ENCODE measurements around the gene MSI1. TPM values are rescaled to one million over a fixed set of nuclear protein-coding genes. Genes with fewer than 3 reads are reported as not detected.

The MSI1 gene
- total and polyA plus RNA-seq, 2 experiments from 2014 or later = 12.8 to 16.9 TPM

DNA sequence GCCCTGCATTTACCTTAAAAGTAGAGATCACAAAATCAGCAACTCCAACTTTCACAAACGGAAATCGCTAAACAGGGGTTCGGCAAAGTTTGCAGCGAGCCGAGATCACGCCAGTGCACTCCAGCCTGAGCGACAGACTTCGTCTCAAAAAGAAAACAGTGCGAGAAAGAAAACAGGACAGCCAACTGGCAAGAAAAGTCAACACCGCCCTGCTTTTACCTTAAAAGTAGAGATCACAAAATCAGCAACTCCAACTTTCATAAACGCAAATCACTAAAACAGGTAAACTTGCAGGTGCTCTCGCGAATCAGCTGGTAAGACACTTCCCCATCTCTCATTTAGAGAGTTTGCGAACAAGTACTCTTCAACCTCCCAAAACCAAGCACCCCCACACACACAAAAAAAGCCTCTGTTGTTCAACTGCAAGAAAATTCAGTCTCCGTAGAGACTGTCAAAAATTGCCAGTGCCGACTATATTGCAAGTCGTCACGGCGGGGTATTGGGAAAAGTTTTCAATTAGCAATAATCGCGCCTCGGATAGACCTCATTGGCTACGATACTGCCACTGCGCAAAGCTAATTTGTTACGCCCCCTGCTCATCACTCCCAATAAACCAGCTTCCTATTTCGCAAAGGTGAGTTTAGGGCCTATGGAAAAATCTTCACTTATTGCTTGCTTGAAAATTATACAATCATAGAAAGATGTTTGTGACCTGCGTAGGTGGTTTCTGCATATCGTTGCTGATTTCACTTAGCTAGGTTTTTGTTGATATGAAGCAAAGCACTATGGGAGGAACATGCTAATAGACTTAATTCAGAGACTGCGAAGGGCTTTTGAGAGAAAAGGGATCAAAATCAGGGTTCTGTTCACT lies 76.1 kb downstream of the MSI1 start, which contains the start of gene RNU4-1:
Gene RNU4-1, minus strand, starts transcription at position 577 of the 871 bp plus-strand sequence.
- Histone ChIP-seq H3K27ac (ENCODE audit: low read depth) (peak within 1 kb of the TSS; percentile 99), H3K4me2 (peak within 1 kb of the TSS; percentile 75), H3K27me3 (ENCODE audit: insufficient read depth) (no peaks in the 10 kb centered on the region), H4K20me1 (replicated peaks; ENCODE audit: insufficient read depth) (no peaks in the 10 kb centered on the region), H3K79me2 (replicated peaks; ENCODE audit: insufficient read depth) (no peaks in the 10 kb centered on the region), H3K36me3 (ENCODE audit: insufficient read depth) (no peaks in the 10 kb centered on the region), H3K9me2 (ENCODE audit: insufficient read depth) (no peaks in the 10 kb centered on the region), H2AFZ (no peak within 1 kb of the TSS), H3F3A (replicated peaks; ENCODE audit: low read depth) (peaks cover 12% of the 10 kb centered on the region), H3K4me1 (ENCODE audit: insufficient read depth) (peaks cover 4% of the 10 kb centered on the region; the same call in 1 of the 2 replicates), H3K4me3 (peak within 1 kb of the TSS; percentile 54)
- Mint-ChIP-seq H3K27ac (no peak within 1 kb of the TSS), H3K9me3 (no peaks in the 10 kb centered on the region), H3K27me3 (ENCODE audit: insufficient read depth, low read depth, poor library complexity) (peaks cover 3% of the 10 kb centered on the region), H3K36me3 (ENCODE audit: low read depth) (no peaks in the 10 kb centered on the region), H3K4me1 (peaks cover 5% of the 10 kb centered on the region), H3K4me3 (no peak within 1 kb of the TSS)
- ATAC-seq (peak; percentile 54), DNase-seq (ENCODE audit: low spot score) (peak; percentile 95)
- TF ChIP-seq ZNF331 (CRISPR knock-in tag; IDR thresholded peaks at IDR 0.05; ENCODE audit: low read depth) (0 out of 2 replicates have a peak, but pooled peaks have one; percentile 4), EZH2phosphoT487 (IDR thresholded peaks at IDR 0.05; ENCODE audit: unreplicated experiment) (no peak), POLR2AphosphoS5 (IDR thresholded peaks at IDR 0.05; ENCODE audit: low read depth) (peak; percentile 100), JUNB (IDR thresholded peaks at IDR 0.05; ENCODE audit: unreplicated experiment) (no peak), EZH2 (IDR thresholded peaks at IDR 0.05; ENCODE audit: low read depth, unreplicated experiment) (no peak), ZNF114 (CRISPR knock-in tag; IDR thresholded peaks at IDR 0.05) (no peak), STAT1 (IDR thresholded peaks at IDR 0.05; ENCODE audit: unreplicated experiment) (no peak), NANOG (IDR thresholded peaks at IDR 0.05; ENCODE audit: borderline replicate concordance) (0 out of 2 replicates have a peak, but pooled peaks have one; percentile 19), CREB1 (CRISPR knock-in tag; IDR thresholded peaks at IDR 0.05; ENCODE audit: low read depth) (peak; percentile 72)
- TF ChIP-seq, protein P1, sequence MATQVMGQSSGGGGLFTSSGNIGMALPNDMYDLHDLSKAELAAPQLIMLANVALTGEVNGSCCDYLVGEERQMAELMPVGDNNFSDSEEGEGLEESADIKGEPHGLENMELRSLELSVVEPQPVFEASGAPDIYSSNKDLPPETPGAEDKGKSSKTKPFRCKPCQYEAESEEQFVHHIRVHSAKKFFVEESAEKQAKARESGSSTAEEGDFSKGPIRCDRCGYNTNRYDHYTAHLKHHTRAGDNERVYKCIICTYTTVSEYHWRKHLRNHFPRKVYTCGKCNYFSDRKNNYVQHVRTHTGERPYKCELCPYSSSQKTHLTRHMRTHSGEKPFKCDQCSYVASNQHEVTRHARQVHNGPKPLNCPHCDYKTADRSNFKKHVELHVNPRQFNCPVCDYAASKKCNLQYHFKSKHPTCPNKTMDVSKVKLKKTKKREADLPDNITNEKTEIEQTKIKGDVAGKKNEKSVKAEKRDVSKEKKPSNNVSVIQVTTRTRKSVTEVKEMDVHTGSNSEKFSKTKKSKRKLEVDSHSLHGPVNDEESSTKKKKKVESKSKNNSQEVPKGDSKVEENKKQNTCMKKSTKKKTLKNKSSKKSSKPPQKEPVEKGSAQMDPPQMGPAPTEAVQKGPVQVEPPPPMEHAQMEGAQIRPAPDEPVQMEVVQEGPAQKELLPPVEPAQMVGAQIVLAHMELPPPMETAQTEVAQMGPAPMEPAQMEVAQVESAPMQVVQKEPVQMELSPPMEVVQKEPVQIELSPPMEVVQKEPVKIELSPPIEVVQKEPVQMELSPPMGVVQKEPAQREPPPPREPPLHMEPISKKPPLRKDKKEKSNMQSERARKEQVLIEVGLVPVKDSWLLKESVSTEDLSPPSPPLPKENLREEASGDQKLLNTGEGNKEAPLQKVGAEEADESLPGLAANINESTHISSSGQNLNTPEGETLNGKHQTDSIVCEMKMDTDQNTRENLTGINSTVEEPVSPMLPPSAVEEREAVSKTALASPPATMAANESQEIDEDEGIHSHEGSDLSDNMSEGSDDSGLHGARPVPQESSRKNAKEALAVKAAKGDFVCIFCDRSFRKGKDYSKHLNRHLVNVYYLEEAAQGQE (IDR thresholded peaks at IDR 0.05; ENCODE audit: unreplicated experiment) = no peak
- TF ChIP-seq, protein P2, sequence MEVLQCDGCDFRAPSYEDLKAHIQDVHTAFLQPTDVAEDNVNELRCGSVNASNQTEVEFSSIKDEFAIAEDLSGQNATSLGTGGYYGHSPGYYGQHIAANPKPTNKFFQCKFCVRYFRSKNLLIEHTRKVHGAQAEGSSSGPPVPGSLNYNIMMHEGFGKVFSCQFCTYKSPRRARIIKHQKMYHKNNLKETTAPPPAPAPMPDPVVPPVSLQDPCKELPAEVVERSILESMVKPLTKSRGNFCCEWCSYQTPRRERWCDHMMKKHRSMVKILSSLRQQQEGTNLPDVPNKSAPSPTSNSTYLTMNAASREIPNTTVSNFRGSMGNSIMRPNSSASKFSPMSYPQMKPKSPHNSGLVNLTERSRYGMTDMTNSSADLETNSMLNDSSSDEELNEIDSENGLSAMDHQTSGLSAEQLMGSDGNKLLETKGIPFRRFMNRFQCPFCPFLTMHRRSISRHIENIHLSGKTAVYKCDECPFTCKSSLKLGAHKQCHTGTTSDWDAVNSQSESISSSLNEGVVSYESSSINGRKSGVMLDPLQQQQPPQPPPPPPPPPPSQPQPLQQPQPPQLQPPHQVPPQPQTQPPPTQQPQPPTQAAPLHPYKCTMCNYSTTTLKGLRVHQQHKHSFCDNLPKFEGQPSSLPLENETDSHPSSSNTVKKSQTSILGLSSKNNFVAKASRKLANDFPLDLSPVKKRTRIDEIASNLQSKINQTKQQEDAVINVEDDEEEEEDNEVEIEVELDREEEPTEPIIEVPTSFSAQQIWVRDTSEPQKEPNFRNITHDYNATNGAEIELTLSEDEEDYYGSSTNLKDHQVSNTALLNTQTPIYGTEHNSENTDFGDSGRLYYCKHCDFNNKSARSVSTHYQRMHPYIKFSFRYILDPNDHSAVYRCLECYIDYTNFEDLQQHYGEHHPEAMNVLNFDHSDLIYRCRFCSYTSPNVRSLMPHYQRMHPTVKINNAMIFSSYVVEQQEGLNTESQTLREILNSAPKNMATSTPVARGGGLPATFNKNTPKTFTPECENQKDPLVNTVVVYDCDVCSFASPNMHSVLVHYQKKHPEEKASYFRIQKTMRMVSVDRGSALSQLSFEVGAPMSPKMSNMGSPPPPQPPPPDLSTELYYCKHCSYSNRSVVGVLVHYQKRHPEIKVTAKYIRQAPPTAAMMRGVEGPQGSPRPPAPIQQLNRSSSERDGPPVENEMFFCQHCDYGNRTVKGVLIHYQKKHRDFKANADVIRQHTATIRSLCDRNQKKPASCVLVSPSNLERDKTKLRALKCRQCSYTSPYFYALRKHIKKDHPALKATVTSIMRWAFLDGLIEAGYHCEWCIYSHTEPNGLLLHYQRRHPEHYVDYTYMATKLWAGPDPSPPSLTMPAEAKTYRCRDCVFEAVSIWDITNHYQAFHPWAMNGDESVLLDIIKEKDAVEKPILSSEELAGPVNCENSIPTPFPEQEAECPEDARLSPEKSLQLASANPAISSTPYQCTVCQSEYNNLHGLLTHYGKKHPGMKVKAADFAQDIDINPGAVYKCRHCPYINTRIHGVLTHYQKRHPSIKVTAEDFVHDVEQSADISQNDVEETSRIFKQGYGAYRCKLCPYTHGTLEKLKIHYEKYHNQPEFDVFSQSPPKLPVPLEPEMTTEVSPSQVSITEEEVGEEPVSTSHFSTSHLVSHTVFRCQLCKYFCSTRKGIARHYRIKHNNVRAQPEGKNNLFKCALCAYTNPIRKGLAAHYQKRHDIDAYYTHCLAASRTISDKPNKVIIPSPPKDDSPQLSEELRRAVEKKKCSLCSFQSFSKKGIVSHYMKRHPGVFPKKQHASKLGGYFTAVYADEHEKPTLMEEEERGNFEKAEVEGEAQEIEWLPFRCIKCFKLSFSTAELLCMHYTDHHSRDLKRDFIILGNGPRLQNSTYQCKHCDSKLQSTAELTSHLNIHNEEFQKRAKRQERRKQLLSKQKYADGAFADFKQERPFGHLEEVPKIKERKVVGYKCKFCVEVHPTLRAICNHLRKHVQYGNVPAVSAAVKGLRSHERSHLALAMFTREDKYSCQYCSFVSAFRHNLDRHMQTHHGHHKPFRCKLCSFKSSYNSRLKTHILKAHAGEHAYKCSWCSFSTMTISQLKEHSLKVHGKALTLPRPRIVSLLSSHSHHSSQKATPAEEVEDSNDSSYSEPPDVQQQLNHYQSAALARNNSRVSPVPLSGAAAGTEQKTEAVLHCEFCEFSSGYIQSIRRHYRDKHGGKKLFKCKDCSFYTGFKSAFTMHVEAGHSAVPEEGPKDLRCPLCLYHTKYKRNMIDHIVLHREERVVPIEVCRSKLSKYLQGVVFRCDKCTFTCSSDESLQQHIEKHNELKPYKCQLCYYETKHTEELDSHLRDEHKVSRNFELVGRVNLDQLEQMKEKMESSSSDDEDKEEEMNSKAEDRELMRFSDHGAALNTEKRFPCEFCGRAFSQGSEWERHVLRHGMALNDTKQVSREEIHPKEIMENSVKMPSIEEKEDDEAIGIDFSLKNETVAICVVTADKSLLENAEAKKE (CRISPR knock-in tag; IDR thresholded peaks at IDR 0.05) = no peak
- TF ChIP-seq, protein P3, sequence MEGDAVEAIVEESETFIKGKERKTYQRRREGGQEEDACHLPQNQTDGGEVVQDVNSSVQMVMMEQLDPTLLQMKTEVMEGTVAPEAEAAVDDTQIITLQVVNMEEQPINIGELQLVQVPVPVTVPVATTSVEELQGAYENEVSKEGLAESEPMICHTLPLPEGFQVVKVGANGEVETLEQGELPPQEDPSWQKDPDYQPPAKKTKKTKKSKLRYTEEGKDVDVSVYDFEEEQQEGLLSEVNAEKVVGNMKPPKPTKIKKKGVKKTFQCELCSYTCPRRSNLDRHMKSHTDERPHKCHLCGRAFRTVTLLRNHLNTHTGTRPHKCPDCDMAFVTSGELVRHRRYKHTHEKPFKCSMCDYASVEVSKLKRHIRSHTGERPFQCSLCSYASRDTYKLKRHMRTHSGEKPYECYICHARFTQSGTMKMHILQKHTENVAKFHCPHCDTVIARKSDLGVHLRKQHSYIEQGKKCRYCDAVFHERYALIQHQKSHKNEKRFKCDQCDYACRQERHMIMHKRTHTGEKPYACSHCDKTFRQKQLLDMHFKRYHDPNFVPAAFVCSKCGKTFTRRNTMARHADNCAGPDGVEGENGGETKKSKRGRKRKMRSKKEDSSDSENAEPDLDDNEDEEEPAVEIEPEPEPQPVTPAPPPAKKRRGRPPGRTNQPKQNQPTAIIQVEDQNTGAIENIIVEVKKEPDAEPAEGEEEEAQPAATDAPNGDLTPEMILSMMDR (conservative IDR thresholded peaks at IDR 0.05; ENCODE audit: low read depth in 2 of 2) = no peak
- TF ChIP-seq, protein P4, sequence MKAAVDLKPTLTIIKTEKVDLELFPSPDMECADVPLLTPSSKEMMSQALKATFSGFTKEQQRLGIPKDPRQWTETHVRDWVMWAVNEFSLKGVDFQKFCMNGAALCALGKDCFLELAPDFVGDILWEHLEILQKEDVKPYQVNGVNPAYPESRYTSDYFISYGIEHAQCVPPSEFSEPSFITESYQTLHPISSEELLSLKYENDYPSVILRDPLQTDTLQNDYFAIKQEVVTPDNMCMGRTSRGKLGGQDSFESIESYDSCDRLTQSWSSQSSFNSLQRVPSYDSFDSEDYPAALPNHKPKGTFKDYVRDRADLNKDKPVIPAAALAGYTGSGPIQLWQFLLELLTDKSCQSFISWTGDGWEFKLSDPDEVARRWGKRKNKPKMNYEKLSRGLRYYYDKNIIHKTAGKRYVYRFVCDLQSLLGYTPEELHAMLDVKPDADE (IDR thresholded peaks at IDR 0.05) = peak; percentile 95
